ENCODE measurements around the gene THAP7. TPM values are rescaled to one million over a fixed set of nuclear protein-coding genes. Genes with fewer than 3 reads are reported as not detected.

THAP7 gene
- 23.3 and 24.6 TPM in 2 replicates for total RNA-seq (2021)
- long read RNA-seq, transcript THAP7-201 (4 exons, 1,213 nt): minor isoform, 22 of 196 reads
- long read RNA-seq, transcript THAP7-202 (5 exons, 1,144 nt): minor isoform, 20 of 196 reads
- long read RNA-seq, transcript THAP7-208 (3 exons, 1,957 nt): minor isoform, 58 of 196 reads
- long read RNA-seq, transcript THAP7-204 (2 exons, 1,809 nt): major isoform, 76 of 196 reads
- long read RNA-seq, partial matches to known transcripts: 1 of 196 reads
- long read RNA-seq, other reads (novel, unspliced or antisense): 14 of 196 reads

GRCh38 chr22:21001601-21002325 is at the start of gene THAP7:
TSS of gene THAP7 (minus strand) at chr22:21002118. CDS start at chr22:21001911, 207 bp downstream.
- H2BK15ac ChIP-seq (ENCODE audit: low read depth, low read length): no peak within 1 kb of the TSS

More at GRCh38 chr22:21001601-21002325, at the start of gene THAP7:
- Histone ChIP-seq H3K23ac (ENCODE audit: insufficient read length, low read depth, low read length) (no peak within 1 kb of the TSS), H3K4me2 (ENCODE audit: insufficient read depth, insufficient read length, low read length) (peak within 1 kb of the TSS; percentile 57), H3K27me3 (ENCODE audit: insufficient read depth, low read length) (no peaks in the 10 kb centered on the region), H2BK5ac (ENCODE audit: insufficient read length, low read length) (no peak within 1 kb of the TSS), H4K8ac (replicated peaks; ENCODE audit: insufficient read length, low read depth, low read length) (no peak within 1 kb of the TSS), H3K79me2 (ENCODE audit: insufficient read depth, low read length) (no peaks in the 10 kb centered on the region), H3K9me3 (ENCODE audit: control insufficient read depth, low read depth, low read length) (no peaks in the 10 kb centered on the region), H2AFZ (ENCODE audit: low read length) (no peak within 1 kb of the TSS), H3T11ph (ENCODE audit: low read length) (no peak within 1 kb of the TSS), H3K23me2 (ENCODE audit: insufficient read length, low read depth, low read length, poor library complexity, severe bottlenecking) (peaks cover 11% of the 10 kb centered on the region), H2AK5ac (ENCODE audit: insufficient read length, low read length) (no peak within 1 kb of the TSS), H3K9ac (ENCODE audit: extremely low read depth, insufficient read length, low read length) (peak within 1 kb of the TSS; percentile 82), H4K91ac (ENCODE audit: insufficient read length, low read depth, low read length) (no peak within 1 kb of the TSS), H3K14ac (ENCODE audit: insufficient read depth, low read length) (peak within 1 kb of the TSS; percentile 69), H3K4ac (ENCODE audit: low read depth, low read length) (no peak within 1 kb of the TSS), H3K56ac (ENCODE audit: insufficient read length, low read depth, low read length) (no peak within 1 kb of the TSS), H3K18ac (ENCODE audit: insufficient read length, low read depth, low read length) (peak within 1 kb of the TSS; percentile 13), H2BK12ac (ENCODE audit: insufficient read length, low read depth, low read length) (no peak within 1 kb of the TSS), H3K27ac (ENCODE audit: insufficient read length, low read depth, low read length) (no peak within 1 kb of the TSS), H3K79me1 (ENCODE audit: insufficient read depth, low read depth, low read length, poor library complexity, severe bottlenecking) (no peaks in the 10 kb centered on the region), H4K5ac (ENCODE audit: insufficient read length, low read depth, low read length) (no peak within 1 kb of the TSS), H2BK20ac (ENCODE audit: low read depth, low read length, poor library complexity, severe bottlenecking) (no peak within 1 kb of the TSS), H2BK120ac (ENCODE audit: low read depth, low read length, poor library complexity, severe bottlenecking) (no peak within 1 kb of the TSS), H3K4me1 (ENCODE audit: insufficient read depth, low read length) (no peaks in the 10 kb centered on the region; the same call in 1 of the 2 replicates), H4K20me1 (ENCODE audit: control insufficient read depth, insufficient read depth, insufficient read length) (no peaks in the 10 kb centered on the region)
- WGBS (ENCODE audit: extremely low coverage, insufficient read length, low lambda C conversion rate): no CpG with 5 or more reads among the region's 83 CpGs
- DNase-seq: peak; percentile 95
- Mint-ChIP-seq H3K36me3 (ENCODE audit: insufficient read depth in 1 of 3, low read depth in 3 of 3) (peaks cover 0 to 6% (median 0%) of the 10 kb centered on the region in 3 experiments; a peak in 3 of 7 replicates), H3K27ac (peak within 1 kb of the TSS; percentile 92 to 96 (median 94)), H3K27me3 (ENCODE audit: low read depth) (no peaks in the 10 kb centered on the region), H3K4me1 (peaks cover 11 to 17% of the 10 kb centered on the region in 2 experiments), H3K9me3 (no peaks in the 10 kb centered on the region), H3K4me3 (peak within 1 kb of the TSS; percentile 88 to 92)
- TF ChIP-seq CTCF (conservative IDR thresholded peaks at IDR 0.05): no peak

All from H9 (cell line).